HepG2 (cell line): ENCODE data around the gene TMCC1.

Source experiments
- CREB1 ChIP-seq, 2 experiments: fragments of 450-650 bp in 1 of 2; IDR thresholded peaks; 2 replicates each; pipeline ENCODE4 v1.6.1; 2016 to 2017; ENCODE audit warnings: control low read depth in 1 of 2, mild to moderate bottlenecking in 1 of 2, missing compliant biosample characterization in 1 of 2, missing genetic modification characterization in 1 of 2
- ELF1 ChIP-seq: sonication (generic); formaldehyde crosslinking; IDR thresholded peaks from 2 replicates; pipeline ENCODE4 v1.4.0; 2020; ENCODE audit warnings: missing genetic modification reagents
- ESRRA ChIP-seq: sonication (generic); formaldehyde crosslinking; IDR thresholded peaks from 2 replicates; pipeline ENCODE4 v1.5.1; 2020; ENCODE audit warnings: mild to moderate bottlenecking, low read depth, missing genetic modification reagents
- EZH2 ChIP-seq: conservative IDR thresholded peaks from 2 replicates; pipeline ENCODE4 v1.6.1; 2012; ENCODE audit warnings: mild to moderate bottlenecking, low read depth, low read length, moderate library complexity
- SALL1 ChIP-seq: sonication (generic); formaldehyde crosslinking; IDR thresholded peaks from 2 replicates; pipeline ENCODE4 v1.8.0; 2022; ENCODE audit warnings: mild to moderate bottlenecking, missing genetic modification reagents
- SNAI1 ChIP-seq: sonication (generic); formaldehyde crosslinking; IDR thresholded peaks from 2 replicates; pipeline ENCODE4 v1.5.0; 2020; ENCODE audit warnings: mild to moderate bottlenecking, missing genetic modification reagents, borderline replicate concordance
- SP4 ChIP-seq: sonication (generic); formaldehyde crosslinking; IDR thresholded peaks from 2 replicates; pipeline ENCODE4 v1.8.1; 2023; ENCODE audit warnings: mild to moderate bottlenecking, missing genetic modification reagents
- U2AF1 ChIP-seq: fragments of 200-400 bp; formaldehyde crosslinking; optimal IDR thresholded peaks from 2 replicates; pipeline ENCODE3; 2017; ENCODE audit warnings: mild to moderate bottlenecking, low read depth, low read length
- YY1 ChIP-seq: IDR thresholded peaks from 2 replicates; pipeline ENCODE4 v1.6.1; 2011; ENCODE audit warnings: low read length, low read depth, moderate library complexity, mild to moderate bottlenecking; ENCODE audit not compliant: insufficient read depth, insufficient replicate concordance
- ZNF510 ChIP-seq: sonication (generic); formaldehyde crosslinking; IDR thresholded peaks from 2 replicates; pipeline ENCODE4 v1.4.0; 2020; ENCODE audit warnings: low read depth, mild to moderate bottlenecking, missing genetic modification reagents
- ZNF589 ChIP-seq: sonication (generic); formaldehyde crosslinking; conservative IDR thresholded peaks from 2 replicates; pipeline ENCODE4 v1.8.0; 2022; ENCODE audit warnings: mild to moderate bottlenecking, moderate library complexity, missing genetic modification reagents
- TF ChIP-seq, protein P1 (sequence below): sonication (generic); formaldehyde crosslinking; IDR thresholded peaks from 2 replicates; pipeline ENCODE4 v1.8.0; 2022; ENCODE audit warnings: missing genetic modification reagents, mild to moderate bottlenecking, inconsistent platforms, borderline replicate concordance

- peak; percentile 23; the same call in 1 of the 2 replicates for TF ChIP-seq ELF1 (CRISPR knock-in tag)
- TF ChIP-seq, protein P1, sequence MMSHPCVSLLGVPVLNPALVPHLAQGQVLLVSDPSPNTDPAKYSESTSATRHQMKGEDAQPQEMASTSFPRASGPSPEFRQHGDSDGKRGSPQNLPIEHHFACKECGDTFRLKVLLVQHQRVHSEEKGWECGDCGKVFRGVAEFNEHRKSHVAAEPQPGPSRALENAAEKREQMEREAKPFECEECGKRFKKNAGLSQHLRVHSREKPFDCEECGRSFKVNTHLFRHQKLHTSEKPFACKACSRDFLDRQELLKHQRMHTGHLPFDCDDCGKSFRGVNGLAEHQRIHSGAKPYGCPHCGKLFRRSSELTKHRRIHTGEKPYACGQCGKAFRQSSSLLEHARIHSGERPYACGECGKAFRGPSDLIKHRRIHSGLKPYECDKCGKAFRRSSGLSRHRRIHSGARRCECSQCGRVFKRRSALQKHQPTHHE (CRISPR knock-in tag): peak; percentile 50; the same call in 1 of the 2 replicates
- TF ChIP-seq EZH2: no peak
- TF ChIP-seq U2AF1: no peak
- no peak for TF ChIP-seq ZNF510 (CRISPR knock-in tag)
- no peak; the same call in 1 of the 2 replicates for TF ChIP-seq ZNF589
- TF ChIP-seq CREB1 (IDR thresholded peaks at IDR 0.05): 0 out of 2 replicates have a peak, but pooled peaks have one; percentile 11
- peak; percentile 83 for TF ChIP-seq CREB1 (CRISPR knock-in tag; IDR thresholded peaks at IDR 0.05)
- TF ChIP-seq SALL1: peak; percentile 64; the same call in 1 of the 2 replicates
- TF ChIP-seq SP4 (CRISPR knock-in tag): no peak
- TF ChIP-seq SNAI1 (CRISPR knock-in tag): no peak
- no peak for TF ChIP-seq YY1
- TF ChIP-seq ESRRA: no peak; the same call in 1 of the 2 replicates
Observed at GRCh38 chr3:129656659-129657247, 236.8 kb downstream of the TMCC1 start.
